Measurements from ENCODE around the gene RSRC1.
"Not testable (repeated sequence)": the region's sequence is repeated elsewhere in the genome, so short reads cannot be mapped to it uniquely, and the experiment has no call there.

RSRC1 gene

DNA sequence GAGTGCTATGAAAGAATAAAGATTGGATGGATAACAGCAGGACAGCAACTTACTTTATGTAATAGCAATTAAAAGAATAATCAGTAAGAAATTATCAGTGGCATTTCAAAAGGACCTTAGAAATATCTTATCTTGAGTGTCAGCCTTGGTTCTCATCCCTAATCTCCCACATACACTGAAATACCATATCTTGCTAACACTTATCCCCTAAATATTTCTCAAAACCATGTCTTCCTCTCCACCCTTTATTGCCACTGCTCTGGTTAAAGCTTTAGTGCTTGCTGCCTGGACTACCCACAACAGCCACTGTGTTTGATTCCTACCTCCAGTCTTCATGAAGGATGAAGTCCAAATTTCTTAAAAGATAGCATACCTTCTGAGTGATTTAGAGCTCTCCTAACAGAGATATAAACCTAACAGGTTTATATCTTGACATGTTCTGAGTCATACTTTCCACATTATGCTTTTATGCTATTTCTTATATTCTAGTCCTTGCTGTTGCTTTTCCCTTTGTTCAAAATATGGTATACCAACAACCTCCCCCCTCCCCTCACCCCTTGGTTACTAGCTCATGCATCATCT, 202.8 kb downstream of the RSRC1 start:
- H3K4me3 ChIP-seq (ENCODE audit: low read depth, low read length), result no peak overlapping the region
- DNase-seq (ENCODE audit: low read depth), result no peak
- TF ChIP-seq, protein P1, sequence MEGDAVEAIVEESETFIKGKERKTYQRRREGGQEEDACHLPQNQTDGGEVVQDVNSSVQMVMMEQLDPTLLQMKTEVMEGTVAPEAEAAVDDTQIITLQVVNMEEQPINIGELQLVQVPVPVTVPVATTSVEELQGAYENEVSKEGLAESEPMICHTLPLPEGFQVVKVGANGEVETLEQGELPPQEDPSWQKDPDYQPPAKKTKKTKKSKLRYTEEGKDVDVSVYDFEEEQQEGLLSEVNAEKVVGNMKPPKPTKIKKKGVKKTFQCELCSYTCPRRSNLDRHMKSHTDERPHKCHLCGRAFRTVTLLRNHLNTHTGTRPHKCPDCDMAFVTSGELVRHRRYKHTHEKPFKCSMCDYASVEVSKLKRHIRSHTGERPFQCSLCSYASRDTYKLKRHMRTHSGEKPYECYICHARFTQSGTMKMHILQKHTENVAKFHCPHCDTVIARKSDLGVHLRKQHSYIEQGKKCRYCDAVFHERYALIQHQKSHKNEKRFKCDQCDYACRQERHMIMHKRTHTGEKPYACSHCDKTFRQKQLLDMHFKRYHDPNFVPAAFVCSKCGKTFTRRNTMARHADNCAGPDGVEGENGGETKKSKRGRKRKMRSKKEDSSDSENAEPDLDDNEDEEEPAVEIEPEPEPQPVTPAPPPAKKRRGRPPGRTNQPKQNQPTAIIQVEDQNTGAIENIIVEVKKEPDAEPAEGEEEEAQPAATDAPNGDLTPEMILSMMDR (IDR thresholded peaks at IDR 0.05; ENCODE audit: low read depth, low read length, missing control alignments), result no peak

DNA sequence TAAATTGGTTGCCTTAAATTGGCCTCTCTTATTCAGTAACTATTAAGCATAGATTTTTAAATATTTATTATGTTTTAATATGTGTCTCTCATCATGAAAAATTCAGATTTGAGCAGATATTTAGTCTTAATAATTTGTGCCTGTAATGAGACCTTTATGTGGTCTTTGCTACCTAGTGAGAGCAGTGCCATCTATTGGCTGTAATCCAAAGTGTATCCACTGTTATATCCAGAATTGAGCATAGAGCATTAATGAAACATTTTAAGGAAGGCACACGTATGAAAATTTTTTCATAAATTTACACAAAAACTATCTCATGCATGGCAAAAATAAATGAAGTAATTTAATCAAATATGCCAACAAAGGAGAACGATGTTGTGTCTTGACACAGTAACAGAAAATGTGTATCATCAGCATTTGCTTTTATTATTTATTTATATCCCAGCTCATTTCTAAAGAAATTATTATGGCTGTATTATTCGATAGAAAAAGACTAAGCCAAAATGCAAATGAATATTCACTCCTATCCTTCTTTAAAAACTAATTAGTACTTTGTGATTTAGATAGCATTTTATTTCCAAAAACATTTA, 203.5 kb downstream of the RSRC1 start:
- peak; percentile 7 for DNase-seq (ENCODE audit: low read depth)
- H3K4me3 ChIP-seq (ENCODE audit: low read depth, low read length), result no peak overlapping the region
- TF ChIP-seq, protein P1 (IDR thresholded peaks at IDR 0.05; ENCODE audit: low read depth, low read length, missing control alignments), result peak; percentile 52

DNA sequence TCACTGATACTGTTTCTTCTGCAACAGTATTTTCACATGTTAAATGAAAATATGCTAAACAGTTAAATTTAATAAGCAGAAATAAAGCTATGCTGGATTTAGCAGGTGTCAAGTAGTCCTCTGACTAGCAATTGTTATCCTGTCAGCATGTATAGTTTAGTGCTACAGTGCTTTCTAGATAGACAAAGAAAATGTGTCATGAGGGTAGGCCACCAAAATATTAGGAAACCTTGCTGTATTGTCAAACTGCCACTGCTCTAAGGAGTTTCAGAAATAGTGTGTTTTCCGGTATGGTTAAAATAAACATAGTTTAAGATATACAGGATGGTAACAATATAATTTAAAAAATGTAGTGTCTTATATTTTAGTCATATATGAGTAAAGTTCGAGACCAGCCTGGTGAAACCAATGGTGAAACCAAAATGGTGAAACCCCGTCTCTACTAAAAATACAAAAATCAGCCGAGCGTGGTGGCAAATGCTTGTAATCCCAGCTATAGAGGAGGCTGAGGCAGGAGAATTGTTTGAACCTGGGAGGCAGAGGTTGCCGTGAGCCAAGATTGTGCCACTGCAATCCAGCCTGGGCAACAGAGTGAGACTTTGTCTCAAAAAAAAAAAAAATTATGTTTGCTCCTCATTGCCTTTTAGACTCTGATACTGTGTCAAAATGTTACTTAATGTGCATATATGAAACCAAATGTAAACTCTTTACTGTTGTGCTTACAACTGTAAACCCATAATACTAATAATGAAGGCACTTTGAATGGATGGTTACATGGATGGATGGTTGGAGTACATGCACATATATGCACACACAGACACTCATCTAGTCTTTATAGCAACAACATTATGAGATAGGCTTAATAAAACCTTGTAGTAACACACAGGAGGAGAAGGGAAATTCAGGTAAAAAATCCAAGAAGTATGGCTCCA, 204.8 kb downstream of the RSRC1 start:
- H3K4me3 ChIP-seq (ENCODE audit: low read depth, low read length), result no peak overlapping the region
- TF ChIP-seq, protein P1 (IDR thresholded peaks at IDR 0.05; ENCODE audit: low read depth, low read length, missing control alignments), result no peak
- peak; percentile 7 for DNase-seq (ENCODE audit: low read depth)

DNA sequence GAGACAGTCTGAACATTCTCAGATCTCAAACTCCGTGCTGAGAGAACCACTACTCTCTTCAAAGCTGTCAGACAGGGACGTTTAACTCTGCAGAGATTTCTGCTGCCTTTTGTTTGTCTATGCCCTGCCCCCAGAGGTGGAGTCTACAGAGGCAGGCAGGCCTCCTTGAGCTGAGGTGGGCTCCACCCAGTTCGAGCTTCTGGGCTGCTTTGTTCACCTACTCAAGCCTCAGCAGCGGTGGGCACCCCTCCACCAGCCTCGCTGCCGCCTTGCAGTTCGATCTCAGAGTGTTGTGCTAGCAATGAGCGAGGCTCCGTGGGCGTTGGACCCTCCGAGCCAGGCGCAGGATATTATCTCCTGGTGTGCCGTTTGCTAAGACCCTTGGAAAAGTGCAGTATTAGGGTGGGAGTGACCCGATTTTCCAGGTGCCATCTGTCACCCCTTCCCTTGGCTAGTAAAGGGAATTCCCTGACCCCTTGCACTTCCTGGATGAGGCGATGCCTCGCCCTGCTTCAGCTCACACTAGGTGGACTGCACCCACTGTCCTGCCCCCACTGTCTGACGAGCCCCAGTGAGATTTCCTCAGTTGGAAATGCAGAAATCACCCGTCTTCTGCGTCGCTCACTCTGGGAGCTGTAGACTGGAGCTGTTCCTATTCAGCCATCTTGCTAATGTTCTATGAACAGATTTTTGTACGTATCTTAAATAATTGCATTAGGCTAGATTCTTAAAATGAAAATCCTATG, 220.0 kb downstream of the RSRC1 start:
- H3K4me3 ChIP-seq (ENCODE audit: low read depth, low read length), result not testable (repeated sequence)

DNA sequence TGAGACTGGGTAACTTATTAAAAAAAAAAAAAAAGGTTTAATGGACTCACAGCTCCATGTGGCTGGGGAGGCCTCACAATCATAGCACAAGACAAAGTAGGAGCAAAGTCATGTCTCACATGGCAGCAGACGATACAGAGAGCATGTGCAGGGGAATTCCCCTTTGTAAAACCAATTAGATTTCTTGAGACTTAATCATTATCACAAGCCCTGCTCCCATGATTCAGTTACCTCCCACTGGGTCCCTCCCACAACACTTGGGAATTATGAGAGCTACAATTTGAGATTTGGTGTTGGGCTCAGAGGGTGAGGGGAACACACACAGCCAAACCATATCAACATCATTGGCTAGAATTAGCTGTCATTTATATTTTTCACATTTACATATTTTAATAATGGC, 221.0 kb downstream of the RSRC1 start:
- TF ChIP-seq, protein P1 (IDR thresholded peaks at IDR 0.05; ENCODE audit: low read depth, low read length, missing control alignments), result no peak
- H3K4me3 ChIP-seq (ENCODE audit: low read depth, low read length), result no peak overlapping the region
- no peak for DNase-seq (ENCODE audit: low read depth)

More for the DNA sequence above, 220.0 kb downstream of the RSRC1 start:
- not testable (repeated sequence) for DNase-seq (ENCODE audit: low read depth)

DNA sequence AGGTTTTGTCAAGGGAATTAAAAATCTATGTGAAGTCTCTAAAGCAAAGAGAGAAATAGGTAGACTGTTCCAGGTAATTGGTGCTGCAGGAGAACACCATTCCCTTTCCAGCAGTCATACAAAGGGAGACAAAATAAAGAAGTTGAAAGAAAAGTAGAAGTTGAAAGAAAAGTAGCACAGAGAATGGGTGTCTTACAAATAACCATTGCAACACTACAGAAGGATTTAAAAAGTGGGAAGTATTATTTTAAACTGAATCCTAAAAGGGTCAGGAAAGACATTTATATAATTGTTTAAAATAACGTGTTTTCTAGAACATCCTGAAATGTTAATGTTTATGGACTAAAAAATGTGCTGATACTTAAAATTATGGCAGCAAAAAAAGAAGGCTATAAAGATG, 223.8 kb downstream of the RSRC1 start:
- DNase-seq (ENCODE audit: low read depth), result no peak
- H3K4me3 ChIP-seq (ENCODE audit: low read depth, low read length), result no peak overlapping the region
- TF ChIP-seq, protein P1 (IDR thresholded peaks at IDR 0.05; ENCODE audit: low read depth, low read length, missing control alignments), result no peak

DNA sequence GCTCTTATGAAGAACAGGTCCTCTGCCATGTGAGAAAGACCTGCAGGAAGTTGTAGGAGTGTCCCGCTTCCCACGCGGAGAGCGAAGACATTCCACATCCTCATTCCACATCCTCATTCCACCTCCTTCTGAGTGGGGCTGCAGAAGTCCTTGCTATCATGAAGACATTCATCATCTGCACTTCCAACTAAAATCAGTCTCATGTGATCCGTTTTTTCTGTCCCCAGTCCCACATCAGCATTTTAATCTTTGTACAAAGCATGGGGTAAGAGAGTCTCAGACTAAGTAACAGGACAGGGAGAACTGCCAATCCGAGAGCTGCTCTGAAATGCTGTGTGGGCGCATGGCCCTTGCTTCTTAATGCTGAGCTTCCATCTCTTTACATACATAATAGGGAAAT, 227.2 kb downstream of the RSRC1 start:
- TF ChIP-seq, protein P1 (IDR thresholded peaks at IDR 0.05; ENCODE audit: low read depth, low read length, missing control alignments), result no peak
- no peak for DNase-seq (ENCODE audit: low read depth)
- no peak overlapping the region for H3K4me3 ChIP-seq (ENCODE audit: low read depth, low read length)

Measured in GM12864 (cell line).